Activated T-helper 17 cell treated with anti-CD3 and anti-CD28 coated beads, Interleukin-2, amount 50 U/mL, for 72 hours (primary cell): Measurements from ENCODE around the gene IL23R. TPM values are rescaled to one million over a fixed set of nuclear protein-coding genes. Genes with fewer than 3 reads are reported as not detected.

Experiments
- ATAC-seq: fragments of 150-1000 bp; cut with Tn5 transposase; replicated peaks from 2 replicates; pipeline ENCODE4 v1.10.0; 2021; ENCODE audit warnings: mild to moderate bottlenecking, moderate library complexity
- H3K27ac Mint-ChIP-seq: one replicate; pipeline ENCODE4 v1.8.0; 2022; ENCODE audit warnings: mixed read lengths
- H3K27me3 Mint-ChIP-seq: one replicate; pipeline ENCODE4 v1.8.0; 2022; ENCODE audit warnings: mixed read lengths
- H3K36me3 Mint-ChIP-seq: one replicate; pipeline ENCODE4 v1.8.0; 2022; ENCODE audit warnings: low read depth, mild to moderate bottlenecking, mixed read lengths
- H3K4me1 Mint-ChIP-seq: one replicate; pipeline ENCODE4 v1.8.0; 2022; ENCODE audit warnings: mixed read lengths
- H3K4me3 Mint-ChIP-seq: one replicate; pipeline ENCODE4 v1.8.0; 2022; ENCODE audit warnings: mild to moderate bottlenecking, mixed read lengths
- H3K9me3 Mint-ChIP-seq: one replicate; pipeline ENCODE4 v1.8.0; 2022; ENCODE audit warnings: mixed read lengths
- total RNA-seq, 2 donors: library from RNA; stranded (reverse); gene quantifications; one replicate each; pipeline ENCODE4 v1.2.3, GENCODE V29; 2022

Gene IL23R
- total RNA-seq, 2 donors from 2014 or later, result 15.2 to 20.1 TPM

DNA sequence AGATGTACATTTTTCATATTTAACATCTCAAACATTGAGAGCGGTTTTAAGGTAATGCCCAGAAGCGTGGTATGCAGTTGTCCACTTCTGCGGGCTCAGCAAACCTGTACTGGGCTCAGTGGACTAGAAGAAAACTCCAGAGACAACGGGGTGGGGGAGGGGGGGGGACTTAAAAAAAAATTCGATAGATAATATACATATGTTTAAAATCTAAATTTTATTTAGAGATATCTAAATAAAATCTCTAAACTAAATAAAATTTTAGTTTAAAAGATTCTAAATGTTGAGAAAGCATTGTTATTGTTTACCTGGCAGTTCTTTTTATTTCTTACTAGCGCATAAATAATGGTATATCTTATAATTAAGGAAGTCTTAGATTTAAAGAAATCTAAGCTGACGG lies 140.3 kb downstream of the IL23R start:
- H3K4me3 Mint-ChIP-seq, result peak overlapping the region; percentile 85
- peak overlapping the region; percentile 94 for H3K27ac Mint-ChIP-seq
- H3K4me1 Mint-ChIP-seq, result peaks cover 11% of the 10 kb centered on the region
- H3K9me3 Mint-ChIP-seq, result no peaks in the 10 kb centered on the region
- no peak for ATAC-seq
- peaks cover 8% of the 10 kb centered on the region for H3K36me3 Mint-ChIP-seq
- H3K27me3 Mint-ChIP-seq, result no peaks in the 10 kb centered on the region

DNA sequence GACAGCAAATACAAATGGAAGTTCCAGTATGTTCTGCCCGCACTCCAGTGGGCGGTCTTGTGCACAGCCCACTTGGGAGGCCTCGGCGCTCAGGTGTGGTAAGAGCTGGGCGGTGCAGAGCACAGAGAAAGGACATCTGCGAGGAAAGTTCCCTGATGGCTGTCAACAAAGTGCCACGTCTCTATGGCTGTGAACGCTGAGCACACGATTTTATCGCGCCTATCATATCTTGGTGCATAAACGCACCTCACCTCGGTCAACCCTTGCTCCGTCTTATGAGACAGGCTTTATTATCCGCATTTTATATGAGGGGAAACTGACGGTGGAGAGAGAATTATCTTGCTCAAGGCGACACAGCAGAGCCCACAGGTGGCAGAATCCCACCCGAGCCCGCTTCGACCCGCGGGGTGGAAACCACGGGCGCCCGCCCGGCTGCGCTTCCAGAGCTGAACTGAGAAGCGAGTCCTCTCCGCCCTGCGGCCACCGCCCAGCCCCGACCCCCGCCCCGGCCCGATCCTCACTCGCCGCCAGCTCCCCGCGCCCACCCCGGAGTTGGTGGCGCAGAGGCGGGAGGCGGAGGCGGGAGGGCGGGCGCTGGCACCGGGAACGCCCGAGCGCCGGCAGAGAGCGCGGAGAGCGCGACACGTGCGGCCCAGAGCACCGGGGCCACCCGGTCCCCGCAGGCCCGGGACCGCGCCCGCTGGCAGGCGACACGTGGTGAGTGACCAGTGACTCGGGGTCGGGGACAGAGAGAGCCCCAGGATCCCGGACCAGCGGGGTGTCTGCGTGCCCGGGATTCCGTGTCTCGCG lies 141.2 kb downstream of the IL23R start, which contains the start of gene IL12RB2:
IL12RB2 (plus strand) TSS at position 623 of the 810 bp plus-strand sequence. CDS start 12,496 bp downstream, outside the sequence.
- Mint-ChIP-seq H3K4me1 (peaks cover 19% of the 10 kb centered on the region), H3K36me3 (peaks cover 8% of the 10 kb centered on the region)
- ATAC-seq, result peak; percentile 65

DNA sequence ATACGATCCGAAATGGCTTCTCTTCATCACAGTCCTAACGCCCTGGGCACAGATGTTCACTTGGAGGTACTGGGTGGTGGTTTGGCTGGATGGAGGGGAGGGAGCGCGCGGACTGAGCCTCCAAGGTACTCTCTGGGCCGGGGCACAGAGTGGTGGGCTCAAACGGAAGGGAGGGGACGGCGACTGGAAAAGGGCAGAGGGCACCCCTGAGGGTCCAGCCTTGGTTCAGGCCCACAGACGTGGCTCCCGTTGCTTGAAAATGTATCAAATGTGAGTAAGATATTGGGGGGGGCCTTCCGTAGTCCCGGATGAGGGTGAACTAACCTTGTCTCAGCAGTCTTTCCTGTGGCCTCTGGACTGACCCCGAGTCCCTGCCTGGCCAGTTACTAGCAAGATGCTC lies 141.9 kb downstream of the IL23R start:
- ATAC-seq, result peak; percentile 22
- Mint-ChIP-seq H3K36me3 (peaks cover 8% of the 10 kb centered on the region), H3K4me3 (peak overlapping the region; percentile 85), H3K27me3 (no peaks in the 10 kb centered on the region), H3K27ac (peak overlapping the region; percentile 94), H3K4me1 (peaks cover 21% of the 10 kb centered on the region), H3K9me3 (no peaks in the 10 kb centered on the region)

More for the DNA sequence above, 141.2 kb downstream of the IL23R start, which contains the start of gene IL12RB2:
- Mint-ChIP-seq H3K4me3 (peak within 1 kb of the TSS; percentile 85), H3K27ac (peak within 1 kb of the TSS; percentile 94), H3K9me3 (no peaks in the 10 kb centered on the region), H3K27me3 (no peaks in the 10 kb centered on the region)

Other genes with a start within 250 kb of the IL23R start
- 1 to 10 TPM in 1 of 2 donors, under 1 TPM in 1; 0.65 to 1.4 TPM for gene DNAI4, start 241.6 kb upstream of the IL23R start, total RNA-seq
- gene MIER1, start 241.5 kb upstream of the IL23R start, total RNA-seq, result 10 to 100 TPM; 44.7 to 60.0 TPM
- 10 to 100 TPM; 10.3 to 16.2 TPM for gene SLC35D1, start 112.3 kb upstream of the IL23R start, total RNA-seq
- gene C1orf141, start 31.5 kb upstream of the IL23R start, total RNA-seq, result under 1 TPM; 0.71 to 0.82 TPM
- gene IL12RB2, start 141.4 kb downstream of the IL23R start, total RNA-seq, result 10 to 100 TPM; 57.4 to 63.3 TPM